DMS114 treated with DMSO at 0.1 percent for 48 hours (cell line): ENCODE data around the gene CAPN15.
A peak's percentile ranks its signal among the peaks of the same experiment; 100 is the strongest.
"Not testable (repeated sequence)": the region's sequence is repeated elsewhere in the genome, so short reads cannot be mapped to it uniquely, and the experiment has no call there.

Source experiments
- DNase-seq: peaks from one replicate; lab custom pipeline; 2025; ENCODE audit not compliant: unreplicated experiment; lab: John Stamatoyannopoulos, UW

Gene CAPN15

DNA sequence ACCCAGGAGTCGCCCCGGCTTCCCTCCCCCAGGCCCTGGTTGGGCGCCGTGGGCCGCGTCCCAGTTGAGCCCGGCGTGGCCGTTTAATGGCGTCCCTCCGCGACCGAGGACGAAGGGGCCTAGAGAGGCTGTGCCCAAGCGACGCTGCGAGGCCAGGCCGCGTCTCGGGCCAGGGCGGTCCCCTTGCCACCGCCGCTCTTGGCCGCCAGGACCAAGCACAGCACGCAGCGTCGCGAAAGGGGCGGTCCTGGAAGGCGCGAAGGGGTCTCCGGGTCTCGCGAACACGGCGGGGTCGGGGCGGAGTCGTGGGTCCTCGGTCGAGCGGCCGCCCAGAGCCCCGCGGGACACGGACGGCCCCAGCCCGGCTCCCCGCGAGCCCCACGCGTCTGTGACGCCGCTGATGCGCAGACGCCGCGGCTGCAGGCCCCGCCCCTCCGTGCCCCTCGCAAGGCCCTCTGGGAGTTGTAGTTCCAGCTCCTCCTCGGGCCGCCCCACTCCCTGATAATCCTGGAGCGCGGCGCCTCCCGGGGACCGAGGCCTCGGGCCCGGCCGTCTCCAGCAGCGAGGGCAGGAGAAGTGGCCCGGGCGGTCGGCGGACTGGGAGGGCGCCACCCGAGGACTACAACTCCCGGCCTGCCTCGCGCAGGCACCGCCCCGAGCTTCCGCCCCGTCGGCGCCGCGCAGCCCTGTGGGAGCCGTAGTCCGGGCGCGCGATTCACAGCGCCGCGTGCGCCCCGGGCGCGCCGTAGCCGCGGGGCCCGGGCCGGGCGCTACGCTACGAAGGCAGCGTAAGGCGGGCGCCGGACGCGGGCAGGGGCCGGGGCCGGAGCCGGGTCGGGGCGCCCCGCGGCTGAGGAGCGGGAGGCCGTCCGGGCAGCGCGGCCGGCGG lies at the start of gene CAPN15:
TSS of gene CAPN15 (plus strand) at position 698 of the 889 bp plus-strand sequence. CDS start 19,127 bp downstream, outside the sequence.
- DNase-seq, result peak; percentile 51

DNA sequence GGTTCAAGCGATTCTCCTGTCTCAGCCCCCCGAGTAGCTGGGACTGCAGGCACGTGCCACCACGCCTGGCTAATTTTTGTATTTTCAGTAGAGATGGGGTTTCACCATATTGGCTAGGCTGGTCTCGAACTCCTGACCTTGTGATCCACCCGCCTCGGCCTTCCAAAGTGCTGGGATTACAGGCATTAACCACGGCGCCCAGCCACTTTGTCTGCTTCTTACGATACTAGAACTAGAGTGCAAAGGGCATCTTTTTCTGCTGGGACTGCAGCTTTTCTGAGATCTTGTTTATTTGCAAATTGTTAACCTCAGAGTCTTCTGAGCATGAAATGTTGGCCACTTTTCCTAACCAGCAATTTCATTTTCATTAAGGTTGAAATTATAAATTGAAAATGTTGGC lies 49.2 kb upstream of the CAPN15 start:
- not testable (repeated sequence) for DNase-seq

DNA sequence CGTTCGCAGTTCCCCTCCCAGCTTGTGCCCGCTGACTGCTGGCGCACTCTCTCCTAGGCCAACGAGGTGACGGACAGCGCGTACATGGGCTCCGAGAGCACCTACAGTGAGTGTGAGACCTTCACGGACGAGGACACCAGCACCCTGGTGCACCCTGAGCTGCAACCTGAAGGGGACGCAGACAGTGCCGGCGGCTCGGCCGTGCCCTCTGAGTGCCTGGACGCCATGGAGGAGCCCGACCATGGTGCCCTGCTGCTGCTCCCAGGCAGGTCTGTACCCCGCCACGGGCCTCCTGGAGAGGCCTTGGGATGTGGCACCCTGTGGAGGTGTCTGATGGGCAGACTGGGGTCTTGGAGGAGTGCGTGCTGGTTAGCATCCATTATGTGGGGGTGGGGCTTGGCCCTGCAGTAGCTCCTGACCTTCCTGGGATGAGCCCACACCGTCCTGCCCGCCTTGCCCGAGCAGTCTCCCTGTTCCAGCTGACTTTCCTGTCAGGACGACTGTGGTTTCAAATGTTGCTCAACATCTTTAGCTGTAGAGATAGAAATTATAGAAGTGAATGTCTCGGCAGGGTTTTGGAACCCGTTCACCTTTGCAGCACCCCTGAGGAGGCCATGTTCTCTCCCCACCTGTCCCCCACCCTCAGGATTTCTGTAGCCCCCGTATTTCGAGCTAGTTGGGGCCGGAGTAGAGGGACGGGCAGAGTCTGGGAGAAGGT lies 44.9 kb upstream of the CAPN15 start:
- no peak for DNase-seq

DNA sequence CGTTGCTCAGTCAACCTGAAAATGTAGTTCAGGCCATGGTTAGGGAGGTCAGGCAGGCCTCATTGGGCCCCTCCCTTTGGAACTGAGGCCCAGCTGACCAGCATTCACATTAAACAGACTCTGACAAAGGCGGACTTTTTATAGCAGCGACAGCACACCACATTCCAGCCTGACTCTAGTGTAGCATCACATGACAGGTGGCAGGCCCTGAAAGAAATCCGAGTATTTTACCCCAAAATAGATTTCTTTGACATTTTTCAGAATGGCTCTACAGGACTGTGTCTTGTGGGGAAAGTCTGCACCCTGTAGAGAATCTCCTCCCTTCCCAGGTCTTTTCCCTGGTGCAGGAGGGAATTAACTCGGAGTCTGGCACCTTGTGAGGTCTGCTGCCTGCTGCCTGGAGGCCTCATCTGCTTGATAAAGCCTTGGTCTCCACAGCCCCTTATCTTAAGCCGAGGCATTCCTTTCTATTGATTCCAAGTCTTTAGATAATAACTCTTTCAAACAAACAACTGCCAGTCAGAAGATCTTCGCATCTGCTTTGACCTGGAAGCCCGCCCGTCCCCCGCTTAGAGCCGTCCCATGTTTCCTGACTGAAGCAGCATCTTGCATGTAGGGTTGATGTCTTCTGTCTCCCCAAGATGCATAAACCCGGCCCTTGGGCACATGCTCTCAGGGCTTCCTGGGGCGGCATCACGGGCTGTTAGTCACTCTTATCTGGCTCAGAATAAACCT lies 44.0 kb upstream of the CAPN15 start:
- no peak for DNase-seq

DNA sequence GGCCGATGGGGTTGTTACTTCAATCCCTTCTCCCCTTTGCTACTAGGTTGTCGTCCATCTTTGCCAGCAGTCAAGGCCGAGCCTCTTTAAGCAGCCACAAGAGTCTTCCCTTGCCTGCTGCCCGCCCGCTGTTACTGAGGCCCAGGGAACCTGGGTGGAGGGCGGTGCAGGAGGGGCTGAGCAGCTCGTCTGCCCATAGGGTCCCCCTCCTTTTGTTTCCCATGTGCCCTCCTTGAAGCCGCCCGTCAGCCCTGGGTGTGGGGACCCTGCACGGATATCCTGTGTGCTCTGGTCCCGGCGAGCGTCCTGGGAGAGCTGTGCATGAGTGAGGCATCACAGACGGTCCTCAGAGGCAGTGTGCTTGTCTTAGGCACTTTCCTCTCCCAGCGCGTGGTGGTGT lies 37.9 kb upstream of the CAPN15 start:
- DNase-seq, result no peak

DNA sequence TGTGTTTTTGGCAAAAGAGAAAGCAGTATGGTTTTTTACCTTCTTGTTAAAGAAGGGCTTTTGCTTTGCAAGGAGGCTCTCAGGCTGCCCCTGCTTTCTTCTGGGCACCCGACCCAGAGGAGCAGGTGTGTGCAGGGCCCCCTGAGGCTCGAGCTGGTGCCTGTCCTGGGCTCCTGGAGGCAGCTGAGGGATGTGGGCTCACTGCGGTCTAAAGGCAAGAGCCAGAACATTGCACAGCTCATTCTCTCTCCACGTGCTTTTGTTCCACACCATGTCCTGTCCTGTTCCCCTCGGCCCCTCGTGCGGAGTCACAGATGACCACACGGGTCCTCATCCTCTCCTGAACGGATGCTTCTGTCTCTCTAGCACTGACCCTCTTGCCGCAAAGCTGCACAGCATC lies 36.7 kb upstream of the CAPN15 start:
- no peak for DNase-seq

DNA sequence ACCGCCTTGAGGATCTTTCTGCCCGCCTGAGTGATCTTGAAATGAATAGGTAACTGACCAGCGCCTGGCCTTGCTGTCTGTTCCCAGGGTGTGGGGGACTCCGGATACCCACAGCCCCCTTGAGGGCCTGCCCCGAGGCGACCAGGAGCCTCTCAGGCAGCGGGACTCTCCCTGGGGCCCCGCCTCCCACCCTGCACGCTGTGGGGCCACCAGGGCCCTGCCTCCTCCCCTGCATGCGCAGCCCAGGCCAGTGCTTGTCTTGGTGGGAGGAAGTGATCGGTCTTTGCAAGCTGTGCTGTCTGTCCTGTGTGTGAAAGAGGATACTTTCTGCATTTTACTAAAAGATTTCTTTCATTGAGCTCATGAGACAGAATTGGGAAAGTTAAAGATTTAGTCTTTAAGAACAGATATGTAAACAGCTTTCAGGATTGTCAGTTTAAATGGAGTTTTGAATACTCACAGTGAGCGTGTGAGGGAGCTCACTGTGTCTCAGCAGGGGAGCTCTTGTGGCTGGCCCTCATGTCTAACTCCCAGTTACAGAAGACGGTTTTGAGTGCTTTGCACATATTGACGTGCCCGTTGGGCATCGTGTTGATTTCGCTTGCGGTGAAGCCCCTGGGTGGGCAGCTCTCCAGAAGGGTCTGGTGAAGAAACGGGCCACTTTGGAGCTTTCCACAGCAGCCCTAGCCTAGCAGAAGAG lies 36.1 kb upstream of the CAPN15 start:
- DNase-seq, result no peak

DNA sequence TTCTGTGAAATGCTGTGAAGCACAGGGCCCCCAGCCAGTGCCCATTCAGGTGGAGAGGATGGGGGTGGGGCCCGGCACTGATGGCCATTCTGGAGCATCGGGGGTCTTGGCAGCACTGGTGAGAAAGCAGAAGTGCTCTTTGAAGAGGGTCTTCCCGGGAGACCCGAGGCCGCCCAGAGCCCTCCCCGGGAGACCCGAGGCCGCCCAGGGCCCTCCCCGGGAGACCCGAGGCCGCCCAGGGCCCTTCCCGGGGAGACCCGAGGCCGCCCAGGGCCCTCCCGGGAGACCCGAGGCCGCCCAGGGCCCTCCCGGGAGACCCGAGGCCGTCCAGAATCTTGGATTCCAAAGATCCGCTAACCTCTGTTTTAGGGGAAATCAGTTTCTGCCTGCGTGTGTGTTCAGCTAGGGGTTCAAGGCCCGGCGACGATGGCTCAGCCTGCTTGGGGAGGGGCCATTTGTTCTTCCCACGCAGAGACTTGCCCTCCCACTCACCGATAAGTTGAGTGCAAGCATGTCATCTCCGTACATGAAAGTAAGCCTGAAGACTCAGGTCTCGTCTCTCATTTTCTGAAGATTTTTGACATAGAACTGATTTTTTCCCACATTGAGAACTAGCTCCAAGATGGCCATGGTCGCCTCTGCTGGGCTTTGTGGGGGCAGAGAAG lies 35.2 kb upstream of the CAPN15 start:
- DNase-seq, result no peak

DNA sequence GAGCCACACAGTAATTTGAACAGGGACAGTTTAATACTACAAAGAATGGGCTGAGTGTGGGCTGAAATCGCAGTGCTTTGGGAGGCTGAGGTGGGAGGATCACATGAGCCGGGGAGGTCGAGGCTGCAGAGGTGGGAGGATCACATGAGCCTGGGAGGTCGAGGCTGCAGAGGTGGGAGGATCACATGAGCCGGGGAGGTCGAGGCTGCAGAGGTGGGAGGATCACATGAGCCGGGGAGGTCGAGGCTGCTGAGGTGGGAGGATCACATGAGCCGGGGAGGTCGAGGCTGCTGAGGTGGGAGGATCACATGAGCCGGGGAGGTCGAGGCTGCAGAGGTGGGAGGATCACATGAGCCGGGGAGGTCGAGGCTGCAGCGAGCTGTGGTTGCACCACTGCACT lies 32.8 kb upstream of the CAPN15 start:
- DNase-seq, result not testable (repeated sequence)

DNA sequence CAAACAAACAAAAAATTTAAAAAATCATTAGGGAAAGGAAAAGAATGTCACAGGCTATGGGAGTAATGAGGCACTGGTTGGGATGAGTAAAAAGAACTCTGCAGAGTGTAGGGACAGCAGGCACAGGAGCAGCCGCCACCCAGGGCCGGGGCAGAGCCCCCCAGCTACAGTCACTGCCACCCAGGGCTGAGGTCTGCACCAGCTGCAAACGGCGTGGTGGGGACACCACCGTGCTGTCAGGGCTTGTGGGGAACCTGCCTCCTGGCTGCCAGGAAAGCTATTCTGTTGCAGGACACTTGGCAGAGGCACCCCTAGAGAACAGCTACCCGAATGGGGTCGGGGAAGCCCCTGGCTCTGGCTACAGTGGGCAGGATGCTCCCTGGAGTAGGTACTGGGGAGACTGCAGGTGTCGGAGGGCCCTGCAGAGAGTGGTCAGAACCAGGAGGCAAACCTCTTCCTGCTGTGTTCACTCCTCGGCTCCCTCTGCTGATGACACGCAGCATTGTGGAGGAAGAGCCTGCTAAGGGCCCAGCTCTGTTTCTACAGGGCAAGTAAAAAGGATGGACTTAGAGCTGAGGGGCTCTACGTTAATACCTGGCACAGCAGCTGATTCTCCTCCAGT lies 32.3 kb upstream of the CAPN15 start:
- DNase-seq, result peak; percentile 7

DNA sequence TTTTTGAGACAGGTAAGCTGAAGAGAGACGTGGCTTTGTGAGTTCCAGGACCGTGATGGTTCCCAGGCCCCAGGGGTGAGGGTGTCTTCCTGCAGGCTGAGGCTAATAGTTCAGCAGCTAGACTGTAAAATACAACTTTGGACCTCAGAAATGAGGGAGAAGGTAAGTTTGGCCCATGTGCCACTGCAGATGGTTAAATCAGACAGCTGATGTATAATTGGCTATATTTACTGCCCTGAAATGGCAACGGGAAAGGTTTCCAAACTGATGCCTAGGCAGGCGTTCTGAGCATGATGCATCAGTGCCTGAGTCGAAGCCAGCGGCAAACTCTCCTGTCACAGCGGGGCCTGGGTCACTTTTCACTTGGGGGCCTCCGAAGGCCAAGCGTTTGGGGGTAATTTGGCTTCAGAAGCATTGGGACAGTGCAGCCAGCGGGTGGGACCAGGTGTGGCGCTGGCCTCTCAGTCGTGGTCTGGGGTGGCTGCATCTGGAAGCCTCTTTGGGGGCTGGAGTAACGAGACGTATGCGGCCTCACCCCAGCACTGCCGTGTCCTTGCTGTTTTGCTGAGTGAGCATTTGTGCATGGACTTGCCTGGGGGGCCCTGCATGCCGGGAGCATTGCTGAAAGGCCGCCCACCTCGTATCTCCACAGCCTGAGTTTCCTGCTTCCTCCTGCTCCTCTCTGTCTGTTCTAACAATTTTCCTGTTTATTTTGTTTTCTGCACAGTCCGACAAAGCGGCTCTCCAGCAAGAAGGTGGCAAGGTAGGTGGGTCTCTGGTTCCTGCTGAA lies 31.2 kb upstream of the CAPN15 start:
- no peak for DNase-seq

DNA sequence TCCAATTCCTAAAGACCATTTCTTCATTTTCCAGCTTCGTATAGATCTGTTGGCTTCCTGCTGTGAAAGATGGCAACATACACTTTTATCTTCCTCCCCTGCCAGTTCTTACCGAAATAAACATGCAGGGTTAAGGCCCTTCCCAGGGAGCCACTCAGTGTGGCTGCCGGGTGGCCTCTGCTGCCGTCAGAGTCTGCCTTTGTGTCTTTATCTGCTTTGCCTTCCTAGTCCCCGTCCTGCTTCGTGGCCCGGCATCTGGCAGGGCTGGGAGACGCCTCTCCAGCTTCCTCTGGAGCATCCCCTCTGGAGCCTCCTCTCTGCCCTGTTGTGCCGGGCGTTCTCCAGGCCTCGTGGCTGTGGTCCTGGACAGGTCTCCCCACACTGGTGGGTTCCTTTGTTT lies 30.3 kb upstream of the CAPN15 start:
- DNase-seq, result no peak

DNA sequence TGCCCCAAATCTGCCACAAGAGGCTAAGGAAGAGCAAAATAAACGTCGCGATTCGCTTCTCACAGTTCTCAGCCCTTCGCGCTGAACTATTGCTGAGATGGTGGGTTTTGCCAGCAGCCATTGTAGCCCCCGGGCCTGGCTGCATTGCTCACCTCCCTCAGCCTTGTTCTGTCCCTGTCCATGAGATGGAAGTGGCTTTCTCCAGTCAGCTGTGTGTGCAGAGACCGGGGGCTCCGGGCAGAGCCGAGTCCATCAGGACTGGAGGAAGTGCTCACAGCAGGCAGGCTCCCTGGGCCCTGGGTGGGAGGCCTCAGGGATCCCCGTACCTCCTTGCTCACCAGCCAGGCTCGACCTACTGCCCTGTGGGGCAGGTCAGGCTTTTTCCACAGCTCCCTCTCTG lies 27.6 kb upstream of the CAPN15 start:
- no peak for DNase-seq

DNA sequence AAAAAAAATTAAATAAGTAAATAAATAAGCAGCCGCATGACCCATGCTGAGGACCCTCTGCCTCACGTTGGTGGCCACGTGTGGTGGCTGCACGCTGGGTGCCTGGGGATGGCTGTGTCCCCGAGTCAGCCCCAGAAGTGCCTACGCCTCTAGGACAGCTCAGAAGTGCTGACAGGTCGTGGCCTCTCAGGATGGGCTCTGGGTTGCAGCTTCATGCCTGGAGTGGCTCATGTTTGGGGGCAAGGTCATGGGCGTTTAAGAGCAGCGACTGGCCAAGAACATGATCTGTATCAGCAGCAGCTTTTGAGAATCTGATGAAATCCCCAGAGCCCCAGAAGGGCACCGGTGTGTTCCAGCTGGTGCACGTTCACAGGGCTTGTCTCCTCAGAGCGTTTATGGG lies 26.8 kb upstream of the CAPN15 start:
- DNase-seq, result no peak

DNA sequence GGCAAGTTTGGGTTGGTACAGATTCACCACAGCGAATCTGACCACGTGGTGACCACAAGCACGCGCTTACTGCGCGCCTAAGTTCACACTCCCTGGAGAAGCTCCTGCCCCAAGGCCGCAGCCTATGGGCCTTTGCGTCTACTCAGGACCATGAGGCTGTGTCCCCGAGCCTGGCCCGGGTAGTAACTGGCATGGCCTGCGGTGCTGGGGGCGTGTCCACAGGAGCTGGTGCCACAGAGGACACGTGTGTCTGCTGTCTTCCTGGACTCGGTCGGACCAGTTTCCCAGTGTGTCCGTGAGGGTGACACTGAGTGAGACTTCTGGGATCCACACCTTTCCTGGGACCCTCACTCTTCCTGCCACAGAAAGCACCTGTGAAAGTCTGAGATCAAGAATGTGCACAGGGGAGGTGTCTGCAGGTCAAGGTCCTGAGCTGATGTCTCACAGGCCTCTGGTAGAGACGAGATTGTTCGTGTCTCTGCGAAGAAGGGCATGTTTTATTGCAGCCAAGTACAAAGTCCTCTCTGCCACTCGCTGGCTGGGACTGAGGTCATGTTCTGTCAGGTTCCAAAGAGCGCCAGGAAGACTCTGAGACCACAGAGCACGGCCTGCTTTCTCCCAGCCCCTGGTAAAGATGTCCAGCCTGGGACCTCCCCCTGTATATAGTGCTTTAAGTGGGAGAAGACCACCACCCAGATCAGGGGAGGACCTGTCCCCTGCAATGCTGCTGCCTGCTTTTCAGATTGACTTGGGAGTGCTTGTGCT lies 25.2 kb upstream of the CAPN15 start:
- DNase-seq, result no peak

DNA sequence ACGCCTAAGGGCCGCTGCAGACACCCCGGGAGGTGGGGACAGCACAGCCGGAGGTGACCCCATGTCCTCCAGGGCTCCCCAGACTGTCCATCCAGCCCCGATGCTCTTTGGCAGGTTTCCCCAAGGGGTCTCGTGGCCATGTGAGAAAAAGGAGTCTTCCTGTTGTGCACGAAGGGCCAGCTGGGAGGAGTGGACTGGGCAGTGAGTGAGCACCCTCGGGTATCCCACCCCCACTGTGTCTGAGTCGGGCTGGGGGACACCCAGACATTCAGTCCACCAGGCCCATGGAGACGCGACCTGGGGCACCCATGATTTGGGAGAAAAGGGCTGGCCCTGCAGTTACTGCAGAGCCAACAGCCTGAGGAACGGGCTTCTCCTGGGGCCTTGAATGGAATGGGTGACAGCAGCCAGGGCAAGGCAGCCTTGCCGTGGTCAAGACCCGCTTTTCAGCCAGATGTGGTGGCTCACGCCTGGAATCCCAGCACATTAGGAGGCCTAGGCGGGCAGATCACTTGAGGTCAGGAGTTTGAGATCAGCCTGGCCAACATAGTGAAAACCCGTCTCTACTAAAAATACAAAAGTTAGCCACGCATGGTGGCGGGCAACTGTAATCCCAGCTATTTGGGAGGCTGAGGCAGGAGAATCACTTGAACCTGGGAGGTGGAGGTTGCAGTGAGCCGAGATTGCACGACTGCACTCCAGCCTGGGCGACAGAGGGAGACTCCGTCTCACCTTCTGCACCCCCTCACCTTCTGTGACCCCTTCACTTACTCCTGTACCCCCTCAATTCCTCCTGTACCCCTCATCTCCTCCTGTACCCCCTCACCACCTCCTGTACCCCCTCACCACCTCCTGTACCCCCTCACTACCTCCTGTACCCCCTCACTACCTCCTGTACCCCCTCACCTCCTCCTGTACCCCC lies 24.1 kb upstream of the CAPN15 start:
- no peak for DNase-seq

DNA sequence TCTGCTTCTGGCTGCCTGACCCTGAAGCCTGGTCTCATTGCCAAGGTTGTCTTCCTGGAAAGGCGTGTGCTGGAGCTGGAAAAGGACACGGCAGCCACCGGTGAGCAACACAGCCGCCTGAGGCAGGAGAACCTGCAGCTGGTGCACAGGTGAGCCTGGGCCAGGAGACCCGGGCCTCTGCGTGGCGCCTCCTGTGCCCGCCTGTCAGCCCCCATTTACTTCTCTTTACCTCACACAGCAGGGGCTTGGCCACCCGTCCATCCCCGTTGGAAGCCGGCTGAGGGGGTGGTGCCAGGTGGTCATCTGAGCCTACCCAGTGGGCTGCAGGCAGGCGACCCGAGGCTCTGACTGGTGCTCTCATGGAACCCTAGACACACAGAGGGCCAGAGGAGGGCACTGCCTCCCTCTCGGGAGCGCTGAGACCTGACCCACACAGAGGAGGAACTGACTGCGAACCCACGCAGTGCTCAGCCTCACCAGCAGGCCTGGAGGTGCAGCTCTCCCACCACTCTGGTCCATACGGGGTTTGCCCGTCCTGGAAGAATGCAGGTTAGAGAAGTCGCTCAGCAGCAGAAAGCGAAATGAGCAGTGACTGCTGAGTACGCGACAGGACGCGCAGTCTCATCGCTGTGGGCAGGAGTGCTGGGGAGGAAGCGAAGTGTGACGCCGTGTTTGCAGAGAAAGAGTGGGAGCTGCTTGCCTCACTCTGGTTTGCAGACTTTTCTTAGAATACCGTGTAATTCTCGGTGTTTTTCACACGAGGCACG lies 21.9 kb upstream of the CAPN15 start:
- no peak for DNase-seq
